Activated gamma-delta T cell treated with Interleukin-2 at 50 U/mL for 16 hours (primary cell): ENCODE measurements around the gene NIN.
"Not testable (repeated sequence)": the region's sequence is repeated elsewhere in the genome, so short reads cannot be mapped to it uniquely, and the experiment has no call there.

ENCODE experiments used
- DNase-seq: peaks from one replicate; pipeline ENCODE4 v3.0.0-alpha.2; 2020

NIN gene

GRCh38 chr14:50839048-50839447 is 8.1 kb upstream of the NIN start:
- DNase-seq, result no peak

DNA sequence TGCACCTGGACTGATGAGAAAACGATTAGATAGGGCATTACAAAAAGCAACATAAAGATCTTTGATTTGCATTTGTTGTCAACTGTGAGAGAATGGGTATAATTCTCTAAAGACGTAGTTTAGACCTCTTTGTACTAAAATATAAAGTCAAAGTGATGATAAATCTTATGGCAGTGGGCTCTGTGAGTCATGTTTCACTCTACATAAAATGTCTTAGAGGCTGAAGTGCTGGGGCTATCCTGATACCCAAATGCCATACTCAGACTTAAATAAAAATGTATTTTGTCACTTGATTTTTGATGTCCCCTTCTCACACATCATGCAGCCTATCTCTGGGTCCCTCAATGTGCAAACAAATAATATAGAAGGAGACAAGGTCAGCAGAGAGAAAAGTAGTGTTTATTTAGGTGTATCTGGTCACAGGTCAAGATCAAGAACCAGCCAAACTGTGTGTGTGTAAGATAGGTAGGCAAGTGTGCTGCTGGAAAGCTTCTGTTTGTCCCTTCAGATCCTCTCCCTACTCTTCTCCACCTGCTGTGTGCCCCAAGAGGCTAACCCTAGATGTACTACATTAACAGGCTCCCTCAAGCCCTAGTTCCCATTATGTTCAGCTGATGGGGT is 7.0 kb upstream of the NIN start:
- no peak for DNase-seq

DNA sequence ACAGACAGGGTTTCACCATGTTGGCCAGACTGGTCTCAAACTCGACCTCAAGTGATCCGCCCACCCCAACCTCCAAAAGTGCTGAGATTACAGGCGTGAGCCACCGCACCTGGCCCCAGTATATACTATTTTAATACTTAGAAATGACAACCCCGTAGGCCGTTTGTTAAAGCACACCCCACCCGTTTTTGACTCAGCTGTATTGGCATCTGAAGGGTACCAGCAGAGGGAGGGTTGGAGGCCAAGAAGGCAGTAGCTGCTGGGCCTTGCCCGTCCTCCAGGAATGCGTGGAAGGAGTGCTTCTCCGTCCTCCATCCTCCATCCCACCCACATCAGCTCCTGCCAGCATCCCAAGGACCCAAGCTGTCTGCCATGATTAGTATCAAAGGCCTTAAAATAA is 6.3 kb upstream of the NIN start:
- no peak for DNase-seq

GRCh38 chr14:50836515-50836914 is 5.6 kb upstream of the NIN start:
- no peak for DNase-seq

GRCh38 chr14:50835280-50835679 is 4.3 kb upstream of the NIN start:
- DNase-seq, result no peak

GRCh38 chr14:50834802-50835276 is 3.9 kb upstream of the NIN start:
- DNase-seq, result no peak

- DNase-seq, result no peak
Observed at GRCh38 chr14:50832935-50833630, 2.1 kb upstream of the NIN start.

DNA sequence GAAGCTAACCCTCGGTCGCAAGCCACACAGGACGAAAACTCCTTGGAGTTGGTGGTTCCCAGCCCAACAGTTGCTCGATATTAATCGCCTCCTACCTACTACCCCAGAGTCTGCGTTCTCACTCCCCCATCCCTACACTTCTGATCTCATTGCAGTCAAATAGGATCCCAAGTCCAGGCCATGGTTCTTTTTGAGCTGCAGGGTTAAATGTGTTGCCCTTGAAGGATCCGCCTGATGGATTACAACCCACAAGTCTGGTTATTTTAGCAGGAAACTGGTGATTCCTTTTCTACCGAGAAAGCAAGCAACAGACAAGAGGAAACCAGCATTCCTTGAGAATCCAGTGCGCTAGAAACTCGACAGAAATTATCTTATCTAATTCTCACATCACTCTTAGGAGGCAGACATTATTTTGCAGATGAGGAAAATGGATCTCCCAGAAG is 785 bp upstream of the NIN start:
- DNase-seq, result no peak

GRCh38 chr14:50830044-50830931 is 674 bp downstream of the NIN start:
- peak; percentile 61 for DNase-seq

DNA sequence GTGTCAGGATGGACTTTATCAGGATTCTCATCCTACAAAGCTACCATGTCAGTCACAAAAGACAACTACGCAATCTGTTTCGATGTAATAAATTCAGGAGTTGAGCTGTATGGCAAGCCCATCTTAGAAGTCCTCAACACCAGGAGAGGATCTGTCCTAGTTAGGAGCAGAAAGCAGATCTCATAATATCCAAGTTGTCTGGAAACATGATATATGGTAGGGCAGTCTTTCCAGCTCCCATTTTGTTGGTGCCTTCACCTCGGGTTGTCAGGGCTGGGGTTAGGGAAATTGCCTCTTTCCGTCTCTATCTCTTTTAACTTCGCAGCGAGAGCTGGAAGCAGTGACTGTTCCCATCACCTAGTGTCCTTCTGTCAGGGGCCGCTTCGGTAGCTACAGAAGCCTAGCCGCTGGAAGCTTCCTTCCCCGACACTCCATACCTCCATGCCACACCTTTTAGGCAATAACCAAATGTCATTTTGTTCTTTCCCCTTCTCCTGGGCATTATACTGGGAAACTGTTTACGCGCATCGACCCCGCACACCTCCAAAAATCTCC is 1.4 kb downstream of the NIN start:
- no peak for DNase-seq

- no peak for DNase-seq
Observed at GRCh38 chr14:50828721-50829488, 2.1 kb downstream of the NIN start.

- DNase-seq, result no peak
Observed at GRCh38 chr14:50826681-50827080, 4.3 kb downstream of the NIN start.

DNA sequence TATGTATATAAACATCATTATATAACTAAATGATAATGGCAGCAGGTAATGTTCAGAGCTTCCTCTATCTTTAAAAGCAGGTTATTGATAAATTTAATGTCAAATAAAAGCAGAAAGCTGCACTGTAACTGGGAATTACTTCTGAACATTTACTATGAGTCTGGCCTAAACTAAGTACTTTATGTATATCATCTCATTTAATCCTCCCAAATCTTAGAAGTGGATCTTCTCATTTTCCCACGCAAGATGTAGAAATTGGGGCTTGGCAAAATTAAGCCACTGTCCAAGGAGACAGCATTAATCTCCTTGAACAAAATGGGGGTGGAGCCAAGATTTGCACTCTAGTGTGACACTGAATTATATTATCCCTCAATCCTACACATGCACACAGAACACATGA is 5.7 kb downstream of the NIN start:
- DNase-seq, result no peak

GRCh38 chr14:50823762-50824636 is 7.0 kb downstream of the NIN start:
- no peak for DNase-seq

DNA sequence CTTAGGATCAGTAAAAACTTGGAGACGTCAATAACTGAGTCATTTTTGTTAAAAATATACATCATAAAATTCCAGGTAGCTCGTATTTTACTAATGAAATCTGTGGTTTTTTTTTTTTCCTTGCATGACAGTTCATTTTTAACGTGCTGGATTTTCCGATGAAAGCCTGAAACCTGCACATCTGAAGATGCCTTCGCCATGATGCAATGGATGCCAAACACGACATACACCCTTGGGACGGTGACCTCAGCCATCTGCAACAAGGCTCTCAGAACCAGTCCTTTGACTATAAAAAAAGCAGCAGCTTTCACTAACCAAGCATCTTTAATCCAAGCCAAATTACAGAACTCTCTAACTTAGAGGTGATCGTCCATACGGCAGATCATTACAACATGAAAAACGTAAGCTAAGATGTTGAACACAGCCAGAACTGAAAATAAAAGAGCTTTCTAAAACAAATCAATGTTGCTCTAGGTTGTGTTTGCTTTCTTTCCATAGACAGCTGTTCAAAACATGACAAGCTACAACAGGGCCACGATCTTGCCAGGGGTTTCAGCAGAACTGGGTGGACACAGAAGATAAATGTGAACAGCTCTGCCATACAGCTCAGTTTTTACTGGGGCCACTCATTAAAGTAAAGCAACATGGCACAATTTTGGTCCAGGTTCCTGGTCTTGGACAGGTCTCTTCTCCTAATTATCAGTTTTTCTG is 7.8 kb downstream of the NIN start:
- DNase-seq, result no peak

- no peak for DNase-seq
Observed at GRCh38 chr14:50822501-50823042, 8.4 kb downstream of the NIN start.

DNA sequence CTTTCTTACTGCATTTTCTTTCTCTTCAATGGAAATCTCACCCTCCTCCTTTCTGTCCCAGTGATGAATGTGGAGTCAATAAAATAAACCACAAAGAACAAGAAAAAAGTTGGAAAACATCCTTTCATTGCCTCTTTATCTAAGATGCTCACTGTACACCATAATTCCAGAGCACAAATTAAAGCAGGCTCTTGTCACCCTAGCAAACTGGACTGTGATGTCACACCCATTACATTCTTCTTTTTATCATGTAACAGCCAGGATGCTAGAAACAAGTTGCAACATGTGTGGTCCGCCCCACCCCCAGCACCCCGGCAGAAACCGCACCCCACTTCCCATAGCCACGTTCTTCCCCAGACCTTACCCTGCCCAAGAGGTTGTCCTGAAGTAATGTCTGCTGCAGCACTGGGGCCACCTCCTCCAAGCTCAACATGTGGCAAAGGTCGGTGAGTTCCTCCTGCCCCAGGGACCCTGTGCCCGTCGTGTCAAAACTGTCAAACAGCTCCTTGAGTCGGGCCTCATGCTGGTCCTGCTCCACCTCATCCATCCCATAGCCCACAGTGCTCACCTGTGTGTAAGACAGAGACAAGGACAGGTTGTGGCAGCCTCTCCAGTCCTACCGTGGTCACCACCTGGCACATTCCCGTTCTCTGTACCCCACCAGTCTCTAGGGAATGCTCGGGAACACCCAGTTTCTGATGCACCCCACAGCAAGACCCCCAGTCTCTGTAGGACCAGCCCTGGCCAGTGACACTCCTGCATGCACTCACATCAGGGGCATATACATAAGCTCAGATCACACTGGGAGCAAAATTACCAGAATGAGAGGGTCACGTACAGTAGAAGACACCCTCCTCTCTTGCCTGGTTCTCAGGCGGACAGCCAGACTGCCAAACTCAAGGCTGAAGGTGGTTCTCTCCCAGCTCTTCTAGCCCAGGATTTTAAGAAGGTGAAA is 9.2 kb downstream of the NIN start:
- DNase-seq, result peak; percentile 61

- DNase-seq, result no peak
Observed at GRCh38 chr14:50820786-50821509, 10.0 kb downstream of the NIN start.

GRCh38 chr14:50819303-50819702 is 11.7 kb downstream of the NIN start:
- not testable (repeated sequence) for DNase-seq
